GM21515 (cell line): ENCODE results near the gene RPL13.

Experiments used
- ATAC-seq: cut with Tn5 transposase; IDR thresholded peaks from one replicate; pipeline ENCODE4 v1.9.1; 2021; ENCODE audit not compliant: unreplicated experiment

Gene RPL13

DNA sequence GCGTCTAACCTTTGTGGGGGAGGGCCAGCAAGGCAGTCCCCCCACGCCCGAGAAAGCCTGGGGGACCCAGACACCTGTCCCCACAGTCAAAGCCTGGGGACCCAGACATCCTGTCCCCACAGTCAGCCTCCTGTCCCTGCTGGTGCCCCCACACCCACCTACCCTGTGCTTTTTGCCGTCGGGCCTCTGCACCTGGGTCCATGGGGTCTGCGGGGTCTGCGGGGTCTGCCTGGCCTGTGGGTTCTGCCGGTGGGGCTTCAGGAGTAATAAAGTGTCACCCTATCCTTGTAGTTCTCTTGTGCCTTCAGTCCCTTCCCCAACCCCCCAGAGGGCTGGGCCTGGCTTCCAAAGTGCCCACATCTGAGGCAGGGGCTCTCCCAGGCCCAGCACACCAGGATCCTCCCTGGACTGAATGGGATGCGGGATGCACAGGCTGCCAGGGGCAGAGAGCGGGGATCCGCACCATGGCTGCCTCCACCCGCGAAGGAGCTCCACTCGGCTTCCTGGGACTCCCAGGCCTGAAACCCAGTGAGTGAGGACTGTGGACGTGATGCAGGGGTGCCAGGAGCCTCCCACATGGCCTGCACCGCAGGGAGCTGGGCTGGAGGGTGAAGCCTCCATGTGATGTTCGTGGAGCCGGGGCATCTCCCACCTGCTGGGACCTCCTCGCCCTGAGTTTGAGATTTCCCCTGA lies 36.6 kb downstream of the RPL13 start:
- ATAC-seq = no peak

DNA sequence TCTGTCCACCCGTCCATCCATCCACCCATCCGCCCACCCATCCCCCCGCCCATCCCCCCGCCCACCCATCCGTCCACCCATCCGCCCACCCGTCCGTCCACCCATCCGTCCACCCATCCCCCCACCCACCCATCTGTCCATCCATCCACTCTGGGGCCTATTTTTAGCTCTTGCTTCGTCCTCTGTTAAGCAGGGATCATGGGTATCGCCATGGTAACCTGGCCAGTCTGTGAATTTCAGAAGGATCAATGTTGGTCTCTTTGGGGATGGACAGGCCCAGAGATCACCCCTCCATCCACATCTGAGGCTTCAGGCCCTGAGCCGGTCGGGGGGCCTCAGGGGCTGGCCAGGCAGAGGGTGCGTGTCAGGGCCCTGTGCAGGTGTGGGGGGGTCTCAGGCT lies 37.7 kb downstream of the RPL13 start:
- no peak for ATAC-seq

DNA sequence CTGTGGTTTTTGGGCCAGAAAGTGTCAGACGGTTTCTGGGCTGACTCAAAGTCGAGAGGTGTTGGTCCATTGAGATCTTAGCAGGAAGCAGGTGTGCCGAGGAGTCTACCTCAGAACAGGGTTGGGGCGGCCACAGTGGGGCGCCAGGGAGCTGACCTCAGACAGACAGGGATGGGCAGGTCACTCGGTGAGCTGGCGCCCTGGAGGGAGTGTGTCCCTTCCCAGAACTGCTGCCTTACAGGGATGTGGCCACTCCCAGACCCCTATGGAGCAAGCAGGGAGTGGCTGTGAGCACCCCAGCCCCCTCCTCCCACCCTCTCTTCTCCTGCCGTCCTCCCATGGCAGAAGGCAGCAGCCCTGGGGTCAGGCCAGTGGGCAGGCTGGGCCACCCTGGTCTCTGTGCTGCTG lies 39.0 kb downstream of the RPL13 start:
- no peak for ATAC-seq

DNA sequence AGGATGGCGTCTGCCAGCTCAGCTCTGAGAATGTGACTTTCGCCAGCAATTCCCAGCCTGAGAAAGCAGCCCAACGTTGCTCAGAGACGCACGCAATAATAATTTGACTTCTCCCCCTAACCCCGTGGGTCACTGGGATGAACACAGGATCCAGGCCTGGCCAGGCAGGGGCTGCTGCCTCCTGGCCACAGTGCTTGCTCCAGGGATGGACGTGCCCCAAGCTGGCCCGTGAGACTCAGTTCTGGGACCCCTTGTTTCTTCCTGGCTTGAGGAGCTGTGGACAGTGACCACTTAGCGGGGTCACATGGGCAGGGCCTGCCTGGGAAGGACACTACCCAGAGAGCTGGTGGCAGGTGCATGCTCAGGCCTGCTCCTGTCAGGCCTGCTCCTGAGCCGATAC lies 39.4 kb downstream of the RPL13 start:
- ATAC-seq = no peak

DNA sequence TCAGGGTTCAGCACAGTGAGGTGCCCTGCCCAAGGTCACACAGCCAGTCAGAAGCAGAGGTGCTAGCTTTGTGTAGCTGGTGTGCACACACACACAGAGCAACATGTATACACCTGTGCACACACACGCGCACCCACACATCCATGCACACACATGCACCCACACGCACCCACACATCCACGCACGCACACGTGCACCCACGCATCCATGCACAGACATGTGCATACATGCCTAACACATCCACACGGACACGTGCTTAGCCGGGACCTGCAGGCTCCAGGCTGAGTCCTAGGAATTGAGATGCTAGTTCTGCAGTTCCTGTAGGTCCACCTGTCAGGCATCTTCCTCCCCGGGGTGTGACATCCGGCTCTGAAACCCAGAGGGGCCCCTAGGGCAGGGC lies 39.9 kb downstream of the RPL13 start:
- no peak for ATAC-seq

DNA sequence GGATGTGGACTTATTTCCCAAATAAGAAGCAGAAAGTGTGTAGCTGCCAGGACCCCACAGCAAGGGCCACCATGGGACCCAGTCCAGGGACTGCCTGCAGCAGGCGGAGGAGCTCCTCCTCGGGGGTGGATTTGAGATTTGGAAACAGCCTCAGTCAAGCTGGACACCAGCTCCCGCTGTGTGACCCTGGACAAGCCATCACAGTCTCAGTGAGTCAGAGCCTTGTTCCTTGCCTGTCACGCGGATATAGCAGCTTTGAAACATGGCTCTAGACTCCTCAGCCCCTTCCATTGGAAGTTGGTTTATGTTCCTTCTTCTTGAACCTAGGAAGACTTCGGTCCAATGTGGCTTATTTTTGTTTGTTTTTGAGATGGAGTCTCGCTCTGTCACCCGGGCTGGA lies 40.5 kb downstream of the RPL13 start:
- no peak for ATAC-seq

DNA sequence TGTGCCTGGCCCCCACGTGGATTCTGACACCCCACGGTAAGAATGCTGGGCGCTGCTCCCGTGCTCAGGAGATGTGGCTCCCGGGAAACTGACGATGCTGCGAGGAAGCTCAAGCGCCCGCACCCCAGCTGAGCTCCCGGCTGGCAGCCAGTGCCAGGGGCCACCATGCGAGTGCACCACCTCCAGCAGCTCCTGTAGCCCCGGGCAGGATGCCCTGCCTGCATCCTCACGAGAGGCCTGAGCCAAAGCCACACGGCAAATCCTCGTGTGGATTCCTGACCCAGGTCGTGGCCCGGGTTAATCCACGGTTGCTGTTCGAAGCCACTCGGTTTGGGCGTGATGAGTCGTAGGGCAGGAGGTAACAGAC lies 41.4 kb downstream of the RPL13 start:
- ATAC-seq = no peak

DNA sequence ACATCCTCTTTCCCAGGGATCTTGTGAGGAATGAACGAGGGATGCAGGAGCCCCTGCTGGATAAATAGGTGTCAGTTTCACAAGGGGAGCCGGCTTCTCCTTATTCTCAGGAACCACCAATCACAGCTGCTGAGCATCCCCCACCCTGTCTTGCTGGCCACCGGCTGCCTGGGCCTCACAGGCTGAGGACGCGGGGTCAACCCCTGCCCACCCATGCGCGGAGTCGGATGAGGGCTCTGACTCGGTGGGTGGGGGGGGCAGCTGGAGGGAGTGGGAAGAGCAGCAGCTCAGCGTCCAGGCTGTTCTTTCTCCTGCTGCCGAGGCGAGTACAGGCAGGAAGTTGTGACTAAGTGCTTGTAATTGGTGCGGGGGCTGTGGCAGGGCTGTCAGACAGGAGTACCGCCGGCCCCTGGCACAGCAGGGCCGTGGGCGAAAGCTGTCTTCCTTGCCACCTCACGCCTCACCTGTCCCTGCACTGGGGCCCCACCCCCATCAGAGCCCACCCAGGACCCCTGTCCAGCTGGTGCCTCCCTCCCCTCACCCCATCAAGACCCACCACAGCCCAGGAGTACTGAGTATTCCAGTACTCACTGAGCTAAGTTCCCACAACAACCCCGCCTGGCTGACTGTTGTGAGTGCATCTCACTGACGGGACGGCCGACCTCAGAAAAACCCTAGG lies 41.9 kb downstream of the RPL13 start:
- ATAC-seq = no peak

DNA sequence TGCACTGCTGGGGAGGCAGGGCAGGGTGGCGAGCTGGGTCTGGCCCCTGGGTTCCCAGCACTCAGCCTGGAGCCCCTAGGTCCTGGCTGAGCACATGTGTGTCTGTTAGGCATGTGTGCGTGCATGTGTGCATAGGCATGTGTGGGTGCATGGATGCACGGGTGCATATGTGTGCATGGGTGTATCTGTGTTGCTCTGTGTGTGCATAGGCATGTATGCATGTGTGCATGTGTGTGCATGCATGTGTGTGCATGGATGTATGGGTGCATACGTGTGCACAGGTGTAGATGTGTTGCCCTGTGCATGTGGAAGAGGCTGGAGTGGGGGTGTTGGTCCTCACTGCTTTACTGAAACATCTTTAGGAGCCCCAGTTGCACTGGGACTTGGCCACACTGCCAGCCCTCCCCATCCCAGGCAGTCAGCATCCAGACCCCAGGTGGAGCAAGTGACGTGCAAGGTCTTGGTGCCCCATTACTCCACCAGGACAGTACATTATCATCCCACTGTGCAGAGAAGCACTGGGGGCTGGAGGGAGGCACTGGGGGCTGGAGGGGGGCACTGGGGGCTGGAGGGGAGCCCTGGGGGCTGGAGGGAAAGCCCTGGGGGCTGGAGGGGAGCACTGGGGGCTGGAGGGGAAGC lies 42.6 kb downstream of the RPL13 start:
- no peak for ATAC-seq

DNA sequence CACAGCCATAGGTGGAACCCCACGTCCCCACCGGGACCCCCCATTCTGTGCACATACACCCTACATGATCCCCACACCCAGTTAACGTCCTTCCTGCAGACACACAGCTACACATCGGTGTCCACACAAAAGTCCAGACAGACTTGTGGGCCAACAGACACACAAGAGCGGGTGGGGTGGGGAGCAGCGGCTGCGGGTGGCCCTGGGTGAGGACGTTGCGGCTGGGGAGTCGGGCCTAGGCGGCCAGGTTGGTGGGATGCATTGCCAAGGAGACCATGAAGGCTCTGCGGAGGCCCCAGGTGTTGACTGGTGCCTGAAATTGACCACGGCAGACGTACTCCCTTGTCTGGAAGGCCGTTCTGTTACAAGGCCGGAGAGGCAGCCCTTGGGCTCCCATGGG lies 44.3 kb downstream of the RPL13 start:
- no peak for ATAC-seq

DNA sequence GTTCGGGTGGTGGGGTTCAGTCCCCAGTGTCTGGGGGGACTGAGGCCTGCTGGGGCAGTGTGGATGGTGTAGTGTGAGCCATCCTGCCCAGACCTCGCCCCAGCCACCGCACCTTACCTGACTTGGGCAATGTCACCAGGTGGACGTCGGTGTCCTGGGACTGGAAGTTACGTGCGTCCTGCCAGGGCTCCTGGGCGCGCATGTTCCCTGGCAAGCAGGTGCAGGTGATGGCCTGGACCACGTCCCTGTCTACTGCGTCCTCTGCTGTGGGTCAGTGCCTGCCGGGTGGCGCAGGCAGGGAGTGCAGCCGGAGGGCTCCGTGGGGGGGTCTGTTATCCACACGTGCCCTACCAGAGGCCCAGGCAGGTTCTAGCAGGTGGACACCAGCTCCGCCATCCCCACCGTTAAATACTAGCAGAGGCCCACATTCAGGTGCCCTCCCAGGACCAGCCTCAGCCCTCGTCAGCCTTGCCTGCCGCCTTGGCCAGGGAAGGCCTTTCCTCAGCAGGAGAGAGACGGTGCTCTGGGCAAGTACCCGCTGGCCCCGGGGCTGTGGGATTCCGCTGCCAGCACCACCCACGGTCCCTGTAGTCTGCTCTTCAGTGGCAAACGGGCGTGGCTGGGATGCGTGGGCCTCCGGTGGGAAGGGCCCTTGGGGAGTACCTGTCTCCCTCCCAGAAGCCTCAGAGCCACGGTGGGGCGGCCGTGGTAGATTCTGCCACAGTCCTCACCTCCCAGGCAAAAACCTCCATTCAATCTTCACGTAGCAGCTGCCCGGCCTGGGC lies 44.9 kb downstream of the RPL13 start:
- no peak for ATAC-seq

DNA sequence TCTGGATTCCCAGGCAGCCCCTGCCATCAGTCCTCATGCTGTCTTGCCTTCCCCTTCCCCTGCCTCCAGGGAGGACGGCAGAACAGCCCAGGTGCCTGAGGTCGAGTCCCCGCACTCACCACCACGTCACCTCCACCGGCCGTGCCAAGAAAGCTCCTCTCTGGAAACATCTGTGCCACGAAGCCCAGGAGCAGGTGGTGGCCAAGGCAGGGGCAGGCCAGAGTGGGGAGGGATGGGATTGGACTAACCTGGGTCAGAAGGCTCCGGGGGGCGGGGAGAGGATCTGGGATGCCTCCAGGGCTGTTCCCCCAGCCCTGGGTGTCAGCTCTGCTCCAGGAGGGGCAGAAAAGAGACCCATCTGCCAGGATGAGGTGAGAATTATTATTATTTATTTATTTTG lies 45.5 kb downstream of the RPL13 start:
- ATAC-seq = no peak

DNA sequence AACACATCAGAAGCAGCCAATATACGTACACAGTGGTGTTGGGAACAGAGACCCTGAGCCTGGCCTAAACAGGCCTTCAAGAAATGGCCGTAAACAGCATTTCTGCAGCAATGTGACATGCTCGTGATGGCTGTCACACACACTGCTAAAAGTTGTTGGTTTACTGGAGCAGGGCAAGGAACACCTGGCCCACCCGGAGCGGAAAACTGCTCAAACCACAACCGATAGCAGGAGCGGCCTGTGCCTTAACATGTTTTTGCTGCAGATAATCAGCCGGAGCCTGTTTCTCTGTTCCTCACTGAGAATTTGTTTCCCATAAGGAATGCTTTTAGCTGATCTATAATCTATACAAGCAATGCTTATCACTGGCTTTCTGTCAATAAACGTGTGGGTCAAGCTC lies 47.0 kb downstream of the RPL13 start:
- no peak for ATAC-seq

DNA sequence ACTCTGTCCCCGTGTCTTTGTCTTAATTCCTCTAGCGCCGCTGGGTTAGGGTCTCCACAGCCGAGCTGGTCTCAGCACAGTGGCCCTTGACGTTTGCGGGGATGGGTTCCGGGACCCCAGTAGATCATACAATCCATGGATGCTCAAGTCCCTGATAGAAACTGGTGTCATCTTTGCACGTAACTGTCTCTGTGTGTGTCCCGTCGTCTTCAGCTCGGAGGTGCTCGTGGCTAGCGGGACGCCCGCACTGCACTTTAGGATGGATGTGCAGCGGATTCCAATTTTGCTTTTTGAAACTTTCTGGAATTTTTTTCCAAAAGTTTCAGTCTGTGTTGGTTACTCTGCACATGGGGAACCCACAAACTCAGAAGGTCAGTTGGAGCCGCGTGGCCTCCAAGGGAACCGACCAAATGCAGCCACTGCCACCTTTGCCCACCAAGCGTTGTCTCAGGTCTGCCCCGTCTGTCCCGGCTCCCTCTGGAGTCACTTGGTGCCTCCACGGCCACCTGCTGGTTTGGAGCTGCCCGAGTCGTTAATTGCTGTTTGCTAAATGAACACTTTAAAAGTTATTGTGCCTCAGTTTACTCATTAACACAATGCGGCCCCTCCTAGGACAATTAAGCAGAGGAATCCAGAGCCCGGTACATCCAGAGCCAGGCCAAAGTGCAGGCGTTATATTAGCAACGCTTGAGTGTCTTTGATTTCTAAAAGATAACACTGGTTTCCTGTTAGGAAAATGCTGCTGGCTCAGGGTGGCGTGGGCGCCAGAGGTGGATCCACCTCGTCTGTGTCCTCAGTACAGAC lies 47.7 kb downstream of the RPL13 start:
- ATAC-seq = no peak

DNA sequence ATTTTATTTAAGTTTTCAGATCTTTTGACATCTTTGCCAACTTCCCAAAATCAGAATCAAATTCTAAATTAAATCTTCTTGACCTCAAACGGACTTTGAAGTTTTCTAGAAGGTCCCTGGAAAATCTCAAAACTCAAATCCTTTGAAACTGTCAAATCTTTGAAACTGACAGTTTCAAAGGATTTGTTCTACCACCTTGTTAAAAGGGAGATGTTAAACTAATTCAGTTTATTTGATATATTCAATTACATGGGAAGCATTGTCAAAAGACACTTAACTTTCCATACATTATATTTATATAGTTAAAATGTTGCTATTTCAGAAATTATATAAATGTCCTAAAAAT lies 49.6 kb downstream of the RPL13 start:
- ATAC-seq = no peak

DNA sequence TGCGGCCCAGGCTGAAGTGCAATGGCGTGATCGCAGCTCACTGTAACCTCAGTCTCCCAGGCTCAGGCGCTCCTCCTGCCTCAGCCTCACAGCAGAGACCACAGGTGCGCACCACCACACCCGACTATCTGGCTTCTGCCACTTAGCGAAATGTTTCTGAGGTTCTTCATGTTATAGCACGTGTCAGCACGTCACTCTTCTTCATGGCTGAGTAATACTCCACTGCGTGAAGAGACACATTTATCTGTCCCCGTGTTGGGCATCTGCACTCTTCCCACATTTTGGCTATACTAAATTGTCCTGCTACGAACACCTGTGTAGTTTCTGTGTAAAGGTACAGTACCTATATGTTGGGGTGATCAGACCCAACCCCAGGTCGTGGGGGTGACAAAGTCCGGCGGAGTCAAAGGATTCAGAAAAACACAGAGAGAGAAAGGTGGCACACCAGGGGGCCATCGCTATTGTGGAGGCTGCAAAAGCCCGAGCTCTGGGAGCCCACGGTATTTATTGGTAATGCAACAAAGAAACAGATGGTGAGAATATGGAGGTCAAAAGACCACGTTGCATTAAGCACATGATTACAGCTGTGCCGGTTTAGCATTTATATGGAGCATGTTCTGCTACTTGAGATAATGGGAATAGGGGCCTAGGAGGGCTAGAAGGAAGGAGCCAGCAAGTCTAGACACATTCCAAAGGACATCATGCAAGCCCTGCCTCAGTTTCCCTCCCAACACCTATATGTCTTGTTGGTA lies 52.1 kb downstream of the RPL13 start:
- no peak for ATAC-seq

DNA sequence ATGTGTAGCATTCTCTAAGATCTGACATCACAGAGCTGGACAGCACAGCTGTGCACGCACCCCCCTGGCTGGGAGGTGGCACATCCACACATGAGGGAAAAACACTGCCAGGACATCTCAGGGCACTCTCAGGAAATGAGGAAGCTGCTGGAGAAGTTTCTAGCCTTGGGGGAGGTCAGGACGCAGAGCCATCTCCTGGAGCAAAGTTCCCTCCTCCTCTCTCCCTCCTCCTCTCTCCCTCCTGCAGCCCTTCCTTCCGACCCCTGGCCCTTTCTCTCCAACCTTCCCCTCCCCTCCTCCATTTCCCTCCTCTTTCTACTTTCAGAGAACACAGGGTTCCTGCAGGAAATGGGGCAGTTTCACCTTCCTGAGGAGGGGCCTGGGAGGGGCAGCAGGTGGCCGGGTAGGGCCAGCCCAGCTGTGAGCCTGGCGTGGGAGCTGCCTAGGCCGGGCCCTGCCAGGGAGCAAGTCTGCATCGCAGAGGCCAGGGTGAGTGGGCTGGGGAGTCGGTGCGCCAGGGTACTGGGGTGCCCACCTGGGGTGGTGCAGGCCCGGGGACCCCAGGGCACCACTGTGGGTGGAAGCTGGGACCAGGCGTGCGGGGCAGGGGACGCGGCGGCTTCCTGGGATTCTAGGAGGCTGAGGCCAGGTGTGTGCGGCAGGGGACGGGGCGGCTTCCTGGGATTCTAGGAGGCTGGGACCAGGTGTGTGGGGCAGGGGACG lies 52.9 kb downstream of the RPL13 start, which contains the start of gene DPEP1:
DPEP1 (plus strand) TSS at position 412 of the 723 bp plus-strand sequence. CDS start 16,769 bp downstream, outside the sequence.
- no peak for ATAC-seq

DNA sequence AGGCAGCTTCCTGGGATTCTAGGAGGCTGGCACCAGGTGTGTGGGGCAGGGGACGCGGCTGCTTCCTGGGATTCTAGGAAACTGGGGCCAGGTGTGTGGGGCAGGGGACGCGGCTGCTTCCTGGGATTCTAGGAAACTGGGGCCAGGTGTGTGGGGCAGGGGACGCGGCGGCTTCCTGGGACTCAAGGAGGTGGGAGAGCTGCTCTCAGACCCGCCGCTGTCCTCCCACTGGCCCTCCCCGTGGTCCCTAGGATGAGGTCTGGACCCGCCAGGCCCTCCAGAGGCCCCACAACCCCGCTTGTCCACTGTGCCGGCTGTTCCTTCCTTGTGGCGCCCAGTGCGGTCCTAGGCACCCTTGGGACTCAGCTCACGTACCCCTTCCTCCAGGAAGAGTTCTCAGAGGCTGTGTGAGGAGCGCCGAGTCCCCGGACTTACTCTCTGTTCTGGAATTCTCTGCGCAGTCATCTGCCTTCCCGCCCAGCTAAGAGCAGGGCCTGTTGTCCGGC lies 53.5 kb downstream of the RPL13 start:
- no peak for ATAC-seq
